GM21528 (cell line): ENCODE measurements around the gene DHCR24.
"Not testable (repeated sequence)": the region's sequence is repeated elsewhere in the genome, so short reads cannot be mapped to it uniquely, and the experiment has no call there.

ENCODE experiments used
- ATAC-seq: cut with Tn5 transposase; IDR thresholded peaks from one replicate; pipeline ENCODE4 v1.9.1; 2021; ENCODE audit warnings: mild to moderate bottlenecking, moderate library complexity; ENCODE audit not compliant: unreplicated experiment, low FRiP score

The DHCR24 gene

GRCh38 chr1:54888080-54888733 is 1.2 kb upstream of the DHCR24 start:
- ATAC-seq, result no peak

GRCh38 chr1:54887665-54888071 is 673 bp upstream of the DHCR24 start:
- no peak for ATAC-seq

GRCh38 chr1:54885807-54886723 is 930 bp downstream of the DHCR24 start:
- no peak for ATAC-seq

- ATAC-seq, result no peak
Observed at GRCh38 chr1:54885237-54885679, 1.7 kb downstream of the DHCR24 start.

- no peak for ATAC-seq
Observed at GRCh38 chr1:54884768-54885167, 2.2 kb downstream of the DHCR24 start.

GRCh38 chr1:54884135-54884586 is 2.8 kb downstream of the DHCR24 start:
- no peak for ATAC-seq

- ATAC-seq, result no peak
Observed at GRCh38 chr1:54883349-54884102, 3.5 kb downstream of the DHCR24 start.

GRCh38 chr1:54882519-54882918 is 4.5 kb downstream of the DHCR24 start:
- ATAC-seq, result no peak

- not testable (repeated sequence) for ATAC-seq
Observed at GRCh38 chr1:54881604-54882003, 5.4 kb downstream of the DHCR24 start.

- no peak for ATAC-seq
Observed at GRCh38 chr1:54879872-54880271, 7.1 kb downstream of the DHCR24 start.

- no peak for ATAC-seq
Observed at GRCh38 chr1:54876814-54877213, 10.2 kb downstream of the DHCR24 start.

GRCh38 chr1:54875000-54875399 is 12.0 kb downstream of the DHCR24 start:
- ATAC-seq, result no peak

- ATAC-seq, result no peak
Observed at GRCh38 chr1:54874079-54874830, 12.7 kb downstream of the DHCR24 start.

- no peak for ATAC-seq
Observed at GRCh38 chr1:54872036-54872331, 15.0 kb downstream of the DHCR24 start.

GRCh38 chr1:54871275-54872035 is 15.5 kb downstream of the DHCR24 start:
- no peak for ATAC-seq

- no peak for ATAC-seq
Observed at GRCh38 chr1:54870869-54871268, 16.1 kb downstream of the DHCR24 start.

GRCh38 chr1:54869173-54869851 is 17.7 kb downstream of the DHCR24 start:
- ATAC-seq, result no peak

GRCh38 chr1:54867717-54868057 is 19.3 kb downstream of the DHCR24 start:
- ATAC-seq, result no peak
